ENCODE measurements around the gene DSE. TPM values are rescaled to one million over a fixed set of nuclear protein-coding genes. Genes with fewer than 3 reads are reported as not detected.

Gene DSE
- total and polyA plus RNA-seq, 2 donors (not counting 1 experiment from before 2014, with no cell fraction given), result 8.3 to 8.6 TPM

- Histone ChIP-seq H4K20me1 (ENCODE audit: control insufficient read depth, insufficient read depth, low read length, poor library complexity, severe bottlenecking) (no peaks in the 10 kb centered on the region), H2AFZ (ENCODE audit: insufficient read depth, low read depth, low read length, poor library complexity, severe bottlenecking) (no peak overlapping the region), H3K27me3 (replicated peaks in 1 of 4; ENCODE audit: control extremely low read depth in 1 of 4, control insufficient read depth in 3 of 4, insufficient read depth in 4 of 4, low read length in 3 of 4) (no peaks in the 10 kb centered on the region), H3K79me2 (ENCODE audit: control insufficient read depth, insufficient read depth, low read length) (peaks cover 94% of the 10 kb centered on the region), H3K27ac (ENCODE audit: low read length in 2 of 2) (peak overlapping the region in 1 of 2 donors; percentile 93), H3K4me3 (ENCODE audit: control extremely low read depth in 1 of 5, extremely low read depth in 1 of 5, insufficient read depth in 1 of 5, low read depth in 2 of 5, low read length in 4 of 5) (no peak overlapping the region), H3K9ac (ENCODE audit: low read length) (peak overlapping the region; percentile 12), H3K4me1 (ENCODE audit: control insufficient read depth in 2 of 2, insufficient read depth in 2 of 2, low read length in 2 of 2) (peaks cover 65 to 70% of the 10 kb centered on the region in 2 donors), H3K9me3 (ENCODE audit: control extremely low read depth in 1 of 3, control insufficient read depth in 2 of 3, insufficient read depth in 1 of 3, low read length in 2 of 3) (no peaks in the 10 kb centered on the region), H3K4me2 (replicated peaks; ENCODE audit: low read depth, low read length, poor library complexity, severe bottlenecking) (peak overlapping the region; percentile 47), H3K36me3 (replicated peaks in 1 of 2; ENCODE audit: control extremely low read depth in 1 of 2, control insufficient read depth in 1 of 2, extremely low read depth in 1 of 2, insufficient read depth in 2 of 2, low read length in 1 of 2) (no peaks in the 10 kb centered on the region)
- peak; percentile 34 for ATAC-seq (ENCODE audit: low read depth)
- no peaks in the 10 kb centered on the region for H3K27me3 Mint-ChIP-seq
- CTCF ChIA-PET, result interaction anchor here (0.7 to 2.5 kb wide), 13 partner anchors 16 to 169 kb away, joined by 3 to 16 read pairs (median 4); no protein-coding TSS in a partner anchor
- intact Hi-C loops (cut with micrococcal nuclease), result loop anchor here (2.0 kb wide), 1 partner anchor 23 kb away; the partner anchor contains the start of gene DSE
- H3K27ac Mint-ChIP-seq, result peak overlapping the region; percentile 57
- H3K9me3 Mint-ChIP-seq (ENCODE audit: insufficient read depth), result no peaks in the 10 kb centered on the region
- DNase-seq, result peak; percentile 42
- H3K4me1 Mint-ChIP-seq, result peaks cover 62% of the 10 kb centered on the region
- POLR2A ChIA-PET, result no interaction called here
- no CpG with 5 or more reads among the region's 1 CpG for WGBS (ENCODE audit: insufficient coverage)
- TF ChIP-seq CTCF (IDR thresholded peaks at IDR 0.05) (no peak), EZH2 (IDR thresholded peaks at IDR 0.05; ENCODE audit: borderline replicate concordance, insufficient read depth, low read depth, low read length, poor library complexity, severe bottlenecking) (no peak)
- peak overlapping the region; percentile 27 for H3K4me3 Mint-ChIP-seq
These were observed 22.7 kb downstream of the DSE start for GRCh38 chr6:116393430-116393829.

- POLR2A ChIA-PET, result no interaction called here
- ATAC-seq (ENCODE audit: low read depth) (no peak), DNase-seq (peak; percentile 36)
- CTCF ChIA-PET, result interaction anchor here (0.6 to 2.0 kb wide), 4 partner anchors 9 to 108 kb away, joined by 3 to 5 read pairs (median 4); no protein-coding TSS in a partner anchor
- Histone ChIP-seq H3K27ac (ENCODE audit: low read length in 2 of 2) (peak overlapping the region in 1 of 2 donors; percentile 63), H3K9ac (ENCODE audit: low read length) (no peak overlapping the region), H3K9me3 (ENCODE audit: control extremely low read depth in 1 of 3, control insufficient read depth in 2 of 3, insufficient read depth in 1 of 3, low read length in 2 of 3) (no peaks in the 10 kb centered on the region), H3K36me3 (replicated peaks in 1 of 2; ENCODE audit: control extremely low read depth in 1 of 2, control insufficient read depth in 1 of 2, extremely low read depth in 1 of 2, insufficient read depth in 2 of 2, low read length in 1 of 2) (peaks cover 0 to 11% of the 10 kb centered on the region in 2 experiments), H3K4me3 (ENCODE audit: control extremely low read depth in 1 of 5, extremely low read depth in 1 of 5, insufficient read depth in 1 of 5, low read depth in 2 of 5, low read length in 4 of 5) (no peak overlapping the region), H3K4me1 (ENCODE audit: control insufficient read depth in 2 of 2, insufficient read depth in 2 of 2, low read length in 2 of 2) (peaks cover 51 to 57% of the 10 kb centered on the region in 2 donors), H3K4me2 (replicated peaks; ENCODE audit: low read depth, low read length, poor library complexity, severe bottlenecking) (peak overlapping the region; percentile 48), H3K27me3 (replicated peaks in 1 of 4; ENCODE audit: control extremely low read depth in 1 of 4, control insufficient read depth in 3 of 4, insufficient read depth in 4 of 4, low read length in 3 of 4) (no peaks in the 10 kb centered on the region), H3K79me2 (ENCODE audit: control insufficient read depth, insufficient read depth, low read length) (peaks cover 99% of the 10 kb centered on the region), H4K20me1 (ENCODE audit: control insufficient read depth, insufficient read depth, low read length, poor library complexity, severe bottlenecking) (no peaks in the 10 kb centered on the region), H2AFZ (ENCODE audit: insufficient read depth, low read depth, low read length, poor library complexity, severe bottlenecking) (peak overlapping the region; percentile 16)
- Mint-ChIP-seq H3K4me3 (peak overlapping the region; percentile 23), H3K4me1 (peaks cover 53% of the 10 kb centered on the region), H3K27me3 (no peaks in the 10 kb centered on the region), H3K9me3 (ENCODE audit: insufficient read depth) (no peaks in the 10 kb centered on the region), H3K27ac (peak overlapping the region; percentile 60)
- no CpG with 5 or more reads among the region's 3 CpGs for WGBS (ENCODE audit: insufficient coverage)
- intact Hi-C loops (cut with micrococcal nuclease), result no loop called here
- no peak for TF ChIP-seq CTCF (IDR thresholded peaks at IDR 0.05)
- no peak for TF ChIP-seq EZH2 (IDR thresholded peaks at IDR 0.05; ENCODE audit: borderline replicate concordance, insufficient read depth, low read depth, low read length, poor library complexity, severe bottlenecking)
These were observed 24.9 kb downstream of the DSE start for GRCh38 chr6:116395647-116396046.
